GM21367 (cell line): Measurements from ENCODE around the gene STS.
"Not testable (repeated sequence)": the region's sequence is repeated elsewhere in the genome, so short reads cannot be mapped to it uniquely, and the experiment has no call there.

ENCODE experiments used
- ATAC-seq: cut with Tn5 transposase; IDR thresholded peaks from one replicate; pipeline ENCODE4 v1.9.1; 2021; ENCODE audit not compliant: unreplicated experiment

STS gene

GRCh38 chrX:7170898-7171297, 23.4 kb downstream of the STS start:
- no peak for ATAC-seq

GRCh38 chrX:7178859-7179258, 31.3 kb downstream of the STS start:
- not testable (repeated sequence) for ATAC-seq

GRCh38 chrX:7179446-7179845, 31.9 kb downstream of the STS start:
- no peak for ATAC-seq

GRCh38 chrX:7184816-7185215, 37.3 kb downstream of the STS start:
- no peak for ATAC-seq

- no peak for ATAC-seq
Measured at GRCh38 chrX:7188672-7189071, 41.2 kb downstream of the STS start.

GRCh38 chrX:7190157-7190556, 42.6 kb downstream of the STS start:
- no peak for ATAC-seq

GRCh38 chrX:7191681-7192110, 44.2 kb downstream of the STS start:
- ATAC-seq, result no peak

- ATAC-seq, result no peak
Measured at GRCh38 chrX:7192871-7193270, 45.4 kb downstream of the STS start.

GRCh38 chrX:7194606-7195005, 47.1 kb downstream of the STS start:
- ATAC-seq, result no peak
